ENCODE data around the gene FARS2. TPM values are rescaled to one million over a fixed set of nuclear protein-coding genes. Genes with fewer than 3 reads are reported as not detected.

The FARS2 gene
- total RNA-seq, 1 donor from 2014 or later: 19.5 TPM

DNA sequence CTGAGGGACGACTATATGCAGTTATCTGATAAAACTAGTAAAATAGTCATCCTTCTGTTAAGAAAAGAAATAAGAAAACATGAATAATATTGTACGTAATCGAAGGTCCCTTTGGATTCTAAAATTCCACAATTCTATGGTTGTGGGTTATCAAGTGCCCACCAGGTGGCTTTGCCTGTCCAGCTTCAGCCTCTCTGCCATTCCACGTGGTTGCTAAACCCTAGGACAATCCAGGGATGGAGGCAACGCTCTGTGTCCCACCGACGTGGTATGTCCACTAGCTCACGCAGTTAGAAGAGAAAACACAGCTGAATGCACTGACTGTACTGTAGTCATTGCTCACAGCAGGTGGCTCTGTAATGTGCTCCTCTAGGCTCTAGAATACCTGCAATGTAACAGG is 349.3 kb downstream of the FARS2 start:
- intact Hi-C loops (cut with micrococcal nuclease): no loop called here

DNA sequence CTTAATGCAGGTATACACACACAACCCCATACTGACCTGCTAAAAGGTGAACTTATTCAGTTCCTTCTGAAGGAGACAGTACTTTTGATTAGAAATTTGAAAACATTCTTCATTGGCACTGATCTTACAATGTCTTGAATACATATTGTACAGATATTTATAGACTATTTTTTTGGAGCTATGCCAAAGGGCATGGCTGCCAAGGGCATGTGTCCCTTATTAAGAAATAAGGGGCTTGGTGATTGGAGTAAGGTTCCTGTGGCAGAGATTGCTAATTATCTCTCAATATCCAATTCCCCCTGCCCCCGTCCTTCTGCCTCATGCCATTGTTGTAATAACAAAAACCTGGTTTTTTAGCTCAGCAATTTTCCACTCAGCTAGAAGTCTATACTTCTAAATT is 355.9 kb downstream of the FARS2 start:
- intact Hi-C loops (cut with micrococcal nuclease): no loop called here

DNA sequence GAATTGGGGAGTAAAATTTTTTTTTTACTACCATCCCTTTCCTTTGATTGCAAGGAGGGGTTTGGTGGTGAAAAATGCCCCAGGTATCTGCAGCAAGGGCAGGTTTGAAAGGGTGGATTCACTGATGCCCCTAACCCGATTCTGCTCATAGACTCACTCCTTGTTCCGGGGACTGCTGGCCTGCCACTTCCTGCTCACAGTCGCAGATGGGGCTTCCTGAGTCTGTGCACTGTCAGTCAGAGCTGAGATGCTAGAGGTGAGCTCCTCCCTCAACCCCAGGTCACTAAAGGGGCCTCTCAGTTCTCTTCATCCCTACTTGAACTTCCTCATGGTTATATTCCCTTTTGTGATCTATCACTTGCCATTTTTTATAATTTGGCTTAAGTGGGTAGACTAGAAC is 357.9 kb downstream of the FARS2 start:
- intact Hi-C loops (cut with micrococcal nuclease): no loop called here

DNA sequence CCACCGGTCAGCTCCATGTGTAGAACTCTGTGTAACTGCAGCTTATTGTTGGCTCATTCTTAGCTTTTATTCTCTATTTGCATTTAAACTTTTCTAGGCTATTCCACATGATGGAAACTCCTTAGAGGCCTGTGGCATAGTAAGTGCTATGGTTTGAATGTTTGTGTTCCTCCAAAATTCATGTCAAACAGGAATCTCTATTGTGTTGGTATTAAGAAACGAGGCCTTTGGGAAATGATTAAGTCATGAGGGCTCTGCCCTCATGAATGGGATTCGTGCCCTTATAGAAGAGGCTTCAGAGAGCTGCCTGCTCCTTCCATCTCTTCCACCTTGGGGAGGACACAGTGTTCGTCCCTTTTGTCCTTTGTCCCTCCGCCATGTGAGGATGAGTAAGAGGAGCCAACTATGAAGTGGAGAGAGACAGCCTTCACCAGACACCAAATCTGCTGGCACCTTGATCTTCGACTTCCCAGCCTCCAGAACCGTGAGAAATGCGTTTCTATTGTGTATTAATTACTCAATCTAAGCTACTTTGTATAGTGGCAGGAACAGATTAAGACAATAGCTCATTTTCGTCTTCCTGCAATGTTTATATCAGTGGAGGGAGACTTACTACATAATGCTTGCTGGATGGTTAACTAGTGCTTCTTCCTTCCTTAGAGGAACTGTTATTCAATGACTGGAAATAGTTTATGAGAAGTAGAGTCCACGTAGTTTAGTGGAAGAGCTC is 361.1 kb downstream of the FARS2 start:
- intact Hi-C loops (cut with micrococcal nuclease): loop anchor here (10.0 kb wide), 2 partner anchors 108 to 148 kb away; no protein-coding TSS in a partner anchor

DNA sequence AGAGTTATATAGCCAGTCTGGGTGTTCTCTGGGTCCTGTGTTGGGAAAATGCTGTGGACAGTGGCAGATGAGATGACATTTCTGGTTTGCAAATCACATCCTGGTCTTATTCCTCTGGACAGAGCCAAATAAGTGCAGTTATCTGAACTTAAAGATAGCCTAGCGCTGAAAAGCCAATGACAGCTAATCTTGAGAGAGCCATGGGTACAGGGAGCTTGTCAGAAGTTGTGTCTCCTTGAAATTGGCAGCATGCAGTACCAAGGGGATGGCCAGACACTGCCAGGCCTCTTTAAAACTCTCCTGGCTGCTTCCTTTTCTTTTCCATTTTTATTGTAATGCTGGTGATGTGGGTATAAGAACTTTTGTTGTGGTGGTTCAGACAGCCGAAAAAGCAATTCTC is 362.5 kb downstream of the FARS2 start:
- intact Hi-C loops (cut with micrococcal nuclease): loop anchor here (10.0 kb wide), 2 partner anchors 109 to 149 kb away; no protein-coding TSS in a partner anchor

DNA sequence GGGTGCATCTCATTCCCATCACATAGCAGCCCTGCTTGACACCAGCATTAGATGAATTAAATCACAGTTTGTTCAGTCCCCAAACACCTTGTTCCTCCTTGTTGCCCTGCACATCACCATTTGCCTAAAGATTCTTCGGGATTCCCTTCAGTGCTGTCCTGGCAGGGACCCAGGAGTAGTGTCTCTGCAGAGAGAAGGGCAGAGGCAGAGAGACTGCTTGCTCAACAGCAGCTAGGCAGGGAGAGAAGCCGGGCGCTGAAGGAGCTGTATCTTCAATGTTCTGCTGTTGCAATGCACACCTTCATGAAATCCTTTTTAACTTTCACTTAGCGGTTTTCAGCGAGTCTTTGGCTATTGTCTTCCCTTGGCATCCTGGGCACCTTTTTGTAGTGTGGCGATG is 362.9 kb downstream of the FARS2 start:
- intact Hi-C loops (cut with micrococcal nuclease): loop anchor here (10.0 kb wide), 2 partner anchors 109 to 149 kb away; no protein-coding TSS in a partner anchor

DNA sequence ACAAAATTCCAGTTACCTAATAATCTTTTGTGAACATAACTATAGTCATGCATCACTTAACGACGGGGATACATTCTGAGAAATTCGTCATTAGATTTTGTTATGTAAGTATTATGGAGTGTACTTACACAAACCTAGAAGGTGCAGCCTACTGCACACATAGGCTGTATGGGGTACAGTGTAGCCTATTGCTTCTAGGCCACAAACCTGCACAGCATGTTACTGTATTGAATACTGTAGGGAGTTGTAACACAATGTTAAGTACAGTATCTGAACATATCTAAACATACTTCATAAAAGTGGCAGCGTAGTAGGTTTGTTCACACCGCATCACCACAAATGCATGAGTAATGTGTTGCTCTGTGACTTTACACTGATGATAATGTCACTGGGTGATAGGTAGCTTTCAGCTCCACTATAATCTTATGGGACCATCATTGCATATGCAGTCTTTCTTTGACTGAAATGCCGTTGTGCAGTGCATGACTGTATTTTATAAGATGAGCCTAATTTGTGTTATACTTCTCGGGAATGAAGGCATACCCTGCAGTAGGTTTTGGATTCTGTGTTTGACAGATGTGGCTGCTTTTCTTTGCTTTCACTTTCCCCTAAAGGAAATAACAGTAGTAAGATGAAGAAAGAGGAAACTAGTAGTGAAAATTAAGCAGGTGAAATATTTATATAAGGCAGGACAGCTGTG is 365.6 kb downstream of the FARS2 start:
- intact Hi-C loops (cut with micrococcal nuclease): loop anchor here (10.0 kb wide), 2 partner anchors 112 to 152 kb away; no protein-coding TSS in a partner anchor

DNA sequence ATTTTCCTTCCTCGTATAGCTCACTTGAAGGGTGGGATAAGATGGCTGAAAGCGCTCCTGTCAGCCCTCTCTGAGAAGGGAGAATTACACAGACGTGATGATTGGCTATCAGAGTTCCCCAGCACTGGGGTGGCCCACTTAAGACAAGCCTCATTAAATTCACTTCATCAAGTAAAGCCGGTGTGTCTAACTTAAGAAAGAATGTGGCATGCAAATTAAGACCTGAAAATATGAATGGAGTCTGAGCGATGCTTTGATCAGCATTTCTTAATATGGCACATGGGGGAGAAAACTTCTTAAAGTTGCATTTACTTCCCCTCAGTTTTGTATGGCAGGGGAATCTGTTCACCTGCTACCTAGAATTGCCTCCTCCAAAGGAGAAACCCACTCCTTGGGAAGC is 369.3 kb downstream of the FARS2 start:
- intact Hi-C loops (cut with micrococcal nuclease): no loop called here

DNA sequence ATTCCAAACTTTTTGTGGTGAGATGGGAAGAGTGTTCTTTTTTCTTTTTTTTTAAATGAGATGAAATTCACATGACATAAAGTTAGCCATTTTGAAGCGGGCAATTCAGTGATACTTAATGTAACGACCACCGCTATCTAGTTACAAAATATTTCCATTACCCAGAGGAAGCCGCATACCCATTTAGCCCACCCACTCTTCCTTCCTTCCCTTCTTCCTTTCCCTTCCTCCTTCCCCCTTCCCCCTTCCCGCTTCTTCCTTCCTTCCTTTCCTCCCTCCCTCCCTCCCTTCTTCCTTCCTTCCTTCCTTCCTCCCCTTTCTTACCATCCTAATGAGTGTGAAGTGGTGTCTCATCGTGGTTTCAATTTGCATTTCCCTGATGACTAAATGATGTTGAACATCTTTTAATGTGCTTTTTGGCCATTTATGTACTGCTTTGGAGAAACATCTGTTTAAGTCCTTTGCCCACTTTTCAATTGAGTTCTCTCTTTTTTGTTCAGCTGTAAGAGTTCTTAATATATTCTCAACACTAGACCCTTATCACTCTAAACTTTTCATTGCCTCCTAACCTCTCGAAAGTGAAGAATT is 371.1 kb downstream of the FARS2 start:
- intact Hi-C loops (cut with micrococcal nuclease): no loop called here

DNA sequence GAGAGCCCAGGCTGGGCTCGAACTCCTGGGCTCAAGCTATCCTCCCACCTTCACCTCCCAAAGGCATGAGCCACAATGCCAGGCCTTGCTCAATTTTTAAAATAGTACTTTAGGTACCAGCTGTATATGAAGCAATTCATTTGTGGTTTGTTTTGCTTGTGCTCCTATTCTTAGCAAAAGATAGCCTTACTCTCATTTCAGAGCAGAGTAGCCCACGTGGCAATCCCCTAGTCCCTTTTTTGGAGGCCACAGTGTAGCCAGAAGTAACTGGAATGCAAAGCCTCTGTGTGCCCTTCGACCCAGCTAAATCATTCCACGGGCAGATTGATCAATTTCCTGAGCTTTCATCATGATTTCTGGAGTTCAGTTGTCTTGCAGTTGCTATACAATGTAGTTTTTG is 373.2 kb downstream of the FARS2 start:
- intact Hi-C loops (cut with micrococcal nuclease): no loop called here

DNA sequence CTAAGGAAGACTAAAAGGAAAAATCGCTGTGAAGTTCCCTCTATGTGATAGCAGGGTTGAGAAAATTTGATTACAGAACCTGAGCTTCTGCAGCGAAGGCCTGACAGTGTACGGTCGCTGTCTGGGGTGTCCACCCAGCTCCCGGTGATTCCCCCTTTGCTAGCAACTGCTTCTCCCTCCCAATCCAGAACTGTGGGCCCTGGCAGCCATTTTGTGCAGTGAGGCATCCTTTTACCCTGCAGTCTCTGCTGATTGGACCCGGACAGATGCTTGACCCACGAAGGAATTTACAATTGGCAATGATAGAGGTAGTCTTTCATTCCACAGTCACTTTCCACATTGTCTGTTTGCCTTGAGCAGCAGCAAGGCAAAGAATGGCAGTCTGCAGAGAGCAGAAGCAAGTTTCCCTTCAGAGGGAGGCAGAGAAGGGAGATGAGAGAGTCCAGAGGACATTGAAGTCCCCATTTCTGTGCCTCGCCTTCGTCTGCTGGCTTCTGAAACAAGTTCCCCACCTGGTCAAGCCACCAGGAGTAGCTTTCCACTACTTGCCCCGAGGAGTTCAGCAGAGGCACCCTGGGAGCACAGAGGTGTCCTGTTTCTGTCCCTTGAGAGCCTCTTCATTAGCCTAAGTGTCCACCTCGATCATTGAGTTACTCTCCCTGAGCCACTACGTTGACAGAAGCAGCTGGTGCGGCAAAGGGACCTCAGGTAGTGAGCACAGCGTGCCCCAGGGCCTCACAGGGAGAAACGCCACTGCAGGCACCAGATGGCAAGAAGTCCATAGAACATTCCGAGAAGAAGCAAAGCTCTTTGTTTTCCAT is 375.1 kb downstream of the FARS2 start:
- intact Hi-C loops (cut with micrococcal nuclease): no loop called here

DNA sequence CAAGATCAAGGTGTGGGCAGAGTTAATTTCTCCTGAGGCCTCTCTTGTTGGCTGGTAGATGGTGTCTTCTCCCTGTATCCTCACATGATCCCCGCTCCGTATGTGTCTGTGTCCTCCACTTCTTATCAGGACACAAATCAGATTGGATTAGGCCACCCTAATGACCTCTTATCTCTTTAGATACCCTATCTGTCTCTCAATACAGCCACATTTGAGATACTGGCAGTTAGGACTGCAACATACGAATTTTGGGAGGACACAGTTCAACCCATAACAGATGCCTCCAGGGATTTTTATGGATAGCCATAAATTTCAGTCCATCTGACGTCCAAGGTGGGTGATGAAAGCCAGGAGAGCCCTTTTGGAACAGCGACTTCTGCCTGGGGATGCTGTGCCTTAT is 376.4 kb downstream of the FARS2 start:
- intact Hi-C loops (cut with micrococcal nuclease): no loop called here

DNA sequence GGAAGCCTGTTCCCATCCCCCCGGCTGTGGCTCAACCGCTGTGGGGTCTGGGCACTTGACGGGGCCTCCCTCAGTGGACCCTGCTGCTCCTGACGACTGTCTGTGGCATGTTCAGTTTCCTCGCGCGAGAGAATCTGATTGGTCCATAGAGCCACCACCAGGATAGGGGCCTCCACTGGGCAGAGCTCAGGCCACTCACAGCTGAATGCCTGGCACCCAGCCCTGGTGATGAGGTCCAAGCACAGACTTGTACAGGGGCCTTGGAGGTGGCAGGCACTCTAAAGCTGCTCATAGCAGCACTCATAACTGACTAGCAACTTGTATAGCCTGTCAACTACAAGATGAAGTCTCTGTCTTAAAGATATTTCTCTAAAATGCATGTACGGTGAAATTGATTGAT is 377.4 kb downstream of the FARS2 start:
- intact Hi-C loops (cut with micrococcal nuclease): no loop called here

DNA sequence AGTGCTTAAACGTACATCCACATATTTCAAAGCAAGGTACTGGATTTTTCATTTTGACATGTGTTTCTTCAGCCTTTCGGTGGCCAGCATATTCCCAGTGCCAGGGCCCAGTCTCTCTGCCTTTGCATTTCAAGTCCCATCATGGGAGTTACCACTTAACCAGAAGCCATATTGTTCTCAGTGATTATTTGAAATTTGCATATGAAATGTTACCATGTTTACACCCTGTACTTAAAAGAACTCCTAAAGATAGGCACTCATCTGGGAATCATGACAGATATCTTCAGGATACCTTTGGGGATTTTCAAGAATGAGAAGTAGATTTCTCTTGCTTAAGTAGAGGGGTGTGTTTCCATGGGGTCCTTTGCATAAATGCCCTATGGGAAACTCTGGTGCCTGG is 377.9 kb downstream of the FARS2 start:
- intact Hi-C loops (cut with micrococcal nuclease): no loop called here

DNA sequence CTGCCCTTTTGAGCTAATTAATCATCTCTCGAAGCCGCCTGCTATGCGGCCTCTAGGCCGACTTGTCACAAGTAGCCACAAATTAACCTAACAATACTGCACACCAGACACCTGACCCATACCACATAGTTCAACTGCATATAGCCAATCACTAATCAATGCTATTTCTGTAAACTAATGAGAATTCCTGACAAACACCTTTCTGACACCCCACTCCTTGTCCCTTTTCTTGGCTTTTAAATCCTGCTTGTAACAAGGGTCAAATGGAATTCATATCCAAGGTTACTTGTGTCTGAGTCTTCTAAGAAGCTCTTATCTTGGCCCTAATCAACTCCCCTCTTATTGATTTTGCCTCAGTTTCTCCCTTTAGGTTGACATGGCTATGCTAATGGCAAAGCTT is 379.3 kb downstream of the FARS2 start:
- intact Hi-C loops (cut with micrococcal nuclease): no loop called here

DNA sequence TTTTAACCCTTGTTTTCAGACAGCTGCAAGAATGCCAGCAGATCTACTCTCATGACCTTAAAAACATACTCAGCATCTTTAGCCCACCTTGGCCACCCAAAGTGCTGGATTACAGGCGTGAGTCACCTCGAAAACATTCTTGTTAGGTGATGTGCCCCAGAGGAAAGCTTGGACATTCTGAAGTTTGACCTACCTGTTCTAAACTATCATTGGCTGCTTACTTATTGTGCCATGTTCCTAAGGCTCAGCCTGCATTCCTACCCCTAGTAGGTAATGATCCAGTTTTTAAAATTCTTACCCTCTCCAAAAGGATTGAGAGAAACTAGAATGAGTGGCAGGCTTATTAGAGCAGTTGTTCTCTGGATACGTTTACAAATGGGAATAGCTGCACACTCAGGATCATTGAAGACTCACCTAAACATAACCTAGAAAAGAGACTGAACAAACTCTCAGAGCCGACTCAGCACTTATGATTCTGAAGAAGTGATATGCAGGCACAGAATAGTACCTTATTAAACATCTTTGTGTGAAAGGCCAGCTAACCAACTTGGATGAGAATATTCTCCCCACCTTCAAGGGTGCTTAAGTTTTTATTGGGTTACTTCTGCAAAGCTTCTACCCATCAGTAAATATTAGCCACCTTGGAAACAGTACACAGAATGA is 383.3 kb downstream of the FARS2 start:
- intact Hi-C loops (cut with micrococcal nuclease): no loop called here

DNA sequence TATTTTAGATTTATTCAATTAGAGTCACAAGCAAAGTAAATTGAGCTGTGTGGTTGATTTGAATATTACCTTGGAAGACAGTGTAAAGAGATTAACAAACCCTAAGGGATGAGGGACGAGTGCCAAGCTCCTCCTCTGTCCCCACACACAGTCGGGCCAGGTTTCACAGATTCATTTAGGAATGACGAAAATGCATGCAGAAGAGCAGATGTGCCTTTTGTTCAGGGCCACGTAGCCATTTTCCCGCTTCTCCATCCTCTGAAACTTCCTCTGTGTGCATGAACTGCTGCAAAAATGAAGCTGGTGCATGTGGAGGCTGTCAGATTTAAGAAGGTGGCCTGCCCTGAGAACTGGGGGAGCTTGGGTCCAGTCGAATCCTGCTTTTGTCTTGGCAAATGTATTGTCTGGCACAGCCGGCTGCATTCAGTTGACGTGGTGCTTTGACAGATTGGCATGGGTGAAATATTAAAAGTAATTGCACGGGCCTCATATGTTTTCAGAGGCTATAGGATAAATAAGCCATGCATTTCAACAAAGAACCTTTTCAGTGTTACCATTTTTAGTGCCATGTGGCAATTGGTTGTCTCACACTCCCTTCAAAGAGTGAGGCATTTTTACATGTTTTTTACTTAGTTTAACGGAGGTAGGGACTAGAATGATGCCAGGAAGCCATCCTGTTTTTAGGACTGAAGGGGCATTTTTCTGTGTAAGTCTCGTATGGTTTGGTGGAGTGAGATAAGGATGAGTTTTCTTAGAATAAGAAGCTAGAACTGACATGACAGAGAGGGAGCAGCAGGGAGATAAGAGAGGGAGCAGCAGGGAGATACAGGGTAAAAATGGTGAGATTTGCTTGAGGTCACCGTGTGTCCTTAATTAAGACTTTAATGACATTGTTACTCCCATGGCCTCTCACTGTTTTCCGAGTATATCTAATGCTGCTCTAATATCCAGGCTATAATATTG is 384.3 kb downstream of the FARS2 start:
- intact Hi-C loops (cut with micrococcal nuclease): no loop called here

DNA sequence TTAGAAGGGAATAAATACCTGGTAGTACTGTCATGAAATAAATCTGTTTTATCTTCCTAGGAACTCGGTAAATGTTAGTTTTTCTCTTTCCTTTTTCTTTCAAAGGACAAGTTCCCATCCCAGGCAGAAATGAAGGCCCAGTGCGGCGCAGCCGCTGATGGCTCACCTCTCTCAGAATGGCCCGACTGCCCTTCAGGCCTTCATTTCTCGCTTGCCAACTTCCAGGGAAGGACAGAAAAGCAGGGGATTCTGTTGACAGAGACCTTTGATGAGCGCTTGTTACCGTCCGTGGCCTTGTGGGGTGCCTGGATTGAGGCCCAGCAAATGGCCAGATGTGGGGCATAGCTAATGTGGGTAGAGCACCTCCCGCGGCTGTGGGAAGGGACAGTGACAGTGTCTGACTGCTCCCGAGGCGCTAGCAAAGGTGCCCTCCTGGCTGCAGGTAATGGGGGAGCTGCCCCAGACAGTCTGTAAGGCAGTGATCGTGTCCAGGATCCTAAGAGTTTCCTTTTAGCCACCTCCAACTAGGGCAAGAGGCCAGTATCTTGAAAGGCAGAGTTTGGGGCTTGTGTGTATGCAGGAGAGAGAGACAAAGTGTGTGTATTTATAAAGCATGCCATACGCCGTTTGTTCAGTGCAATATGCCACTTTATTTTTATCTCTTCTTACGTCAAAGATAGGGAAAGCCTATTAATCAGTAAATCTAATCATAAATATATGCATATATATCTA is 391.3 kb downstream of the FARS2 start:
- intact Hi-C loops (cut with micrococcal nuclease): no loop called here

DNA sequence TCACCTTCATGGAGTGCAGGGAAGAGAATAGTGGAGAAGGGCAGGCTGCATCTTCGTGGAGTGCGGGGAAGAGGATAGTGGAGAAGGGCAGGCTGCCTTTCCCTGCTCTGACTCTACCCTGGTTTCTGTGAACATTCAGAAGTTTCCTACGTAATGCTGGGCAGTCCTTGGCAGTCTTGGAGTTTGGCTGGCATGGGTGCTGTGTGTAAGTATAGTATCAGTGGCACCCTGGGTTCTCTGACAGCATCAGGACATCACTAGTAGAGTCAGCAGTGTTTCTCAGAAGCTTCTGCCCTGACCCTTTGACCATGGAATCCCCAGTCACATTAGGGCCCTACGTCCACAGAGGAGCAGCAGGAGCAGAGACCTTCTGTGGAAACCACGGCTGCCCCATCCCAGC is 392.5 kb downstream of the FARS2 start:
- intact Hi-C loops (cut with micrococcal nuclease): no loop called here

Measured in T-helper 2 cell treated with Interferon-gamma antibody and Interleukin-4, amounts not matched to agents 100 ng/mL and 5 ng/mL, for 36 hours (primary cell).